Measurements from ENCODE around the gene MRPS23. TPM values are rescaled to one million over a fixed set of nuclear protein-coding genes. Genes with fewer than 3 reads are reported as not detected.

The MRPS23 gene
- total RNA-seq, 4 donors from 2014 or later, result 5.9 to 12.1 (median 9.3) TPM

GRCh38 chr17:57788725-57789124 lies 61.1 kb downstream of the MRPS23 start:
- TF ChIP-seq, protein P1, sequence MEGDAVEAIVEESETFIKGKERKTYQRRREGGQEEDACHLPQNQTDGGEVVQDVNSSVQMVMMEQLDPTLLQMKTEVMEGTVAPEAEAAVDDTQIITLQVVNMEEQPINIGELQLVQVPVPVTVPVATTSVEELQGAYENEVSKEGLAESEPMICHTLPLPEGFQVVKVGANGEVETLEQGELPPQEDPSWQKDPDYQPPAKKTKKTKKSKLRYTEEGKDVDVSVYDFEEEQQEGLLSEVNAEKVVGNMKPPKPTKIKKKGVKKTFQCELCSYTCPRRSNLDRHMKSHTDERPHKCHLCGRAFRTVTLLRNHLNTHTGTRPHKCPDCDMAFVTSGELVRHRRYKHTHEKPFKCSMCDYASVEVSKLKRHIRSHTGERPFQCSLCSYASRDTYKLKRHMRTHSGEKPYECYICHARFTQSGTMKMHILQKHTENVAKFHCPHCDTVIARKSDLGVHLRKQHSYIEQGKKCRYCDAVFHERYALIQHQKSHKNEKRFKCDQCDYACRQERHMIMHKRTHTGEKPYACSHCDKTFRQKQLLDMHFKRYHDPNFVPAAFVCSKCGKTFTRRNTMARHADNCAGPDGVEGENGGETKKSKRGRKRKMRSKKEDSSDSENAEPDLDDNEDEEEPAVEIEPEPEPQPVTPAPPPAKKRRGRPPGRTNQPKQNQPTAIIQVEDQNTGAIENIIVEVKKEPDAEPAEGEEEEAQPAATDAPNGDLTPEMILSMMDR (IDR thresholded peaks at IDR 0.05; ENCODE audit: low read depth), result no peak

DNA sequence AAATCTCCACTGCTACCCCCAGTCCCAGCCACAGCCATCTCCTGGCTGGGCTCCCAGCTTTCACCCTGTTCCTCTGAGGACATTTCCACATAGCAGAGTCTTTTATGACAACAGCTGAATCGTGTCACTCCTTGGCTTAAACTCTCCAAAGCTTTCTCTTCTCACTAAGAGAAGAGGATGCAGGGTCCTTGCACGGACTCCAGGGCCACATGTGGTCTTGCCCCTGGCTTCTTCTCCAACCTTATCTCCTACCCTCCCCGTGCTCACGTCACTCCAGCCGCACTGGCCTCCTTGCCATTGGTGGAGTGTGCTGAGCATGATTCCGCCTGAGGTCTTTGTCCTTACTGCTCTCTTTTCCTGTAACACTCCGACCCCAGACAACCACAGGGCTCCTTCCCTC lies 64.8 kb downstream of the MRPS23 start:
- TF ChIP-seq, protein P1 (IDR thresholded peaks at IDR 0.05; ENCODE audit: low read depth), result no peak

Small RNAs within 50 kb of the gene (small RNA-seq; reads per million reads assigned to genes)
- not detected for gene RN7SKP94

Other genes starting within 250 kb of the MRPS23 start
- not detected for gene CCDC182, start 104.7 kb downstream of the MRPS23 start, total RNA-seq
- gene CUEDC1, start 105.4 kb upstream of the MRPS23 start, total RNA-seq, result 10 to 100 TPM; 18.0 to 22.5 (median 21.1) TPM
- gene VEZF1, start 138.2 kb upstream of the MRPS23 start, total RNA-seq, result 10 to 100 TPM; 35.0 to 66.8 (median 44.0) TPM
- gene SRSF1, start 157.2 kb upstream of the MRPS23 start, total RNA-seq, result 100 to 1,000 TPM; 115 to 271 (median 142) TPM
- 10 to 100 TPM; 12.2 to 32.4 (median 17.3) TPM for gene DYNLL2, start 233.4 kb upstream of the MRPS23 start, total RNA-seq